GM18858 (cell line): ENCODE measurements around the gene UPP2.

Experiments used
- ATAC-seq: cut with Tn5 transposase; IDR thresholded peaks from one replicate; pipeline ENCODE4 v1.9.1; 2021; ENCODE audit not compliant: unreplicated experiment

Gene UPP2

DNA sequence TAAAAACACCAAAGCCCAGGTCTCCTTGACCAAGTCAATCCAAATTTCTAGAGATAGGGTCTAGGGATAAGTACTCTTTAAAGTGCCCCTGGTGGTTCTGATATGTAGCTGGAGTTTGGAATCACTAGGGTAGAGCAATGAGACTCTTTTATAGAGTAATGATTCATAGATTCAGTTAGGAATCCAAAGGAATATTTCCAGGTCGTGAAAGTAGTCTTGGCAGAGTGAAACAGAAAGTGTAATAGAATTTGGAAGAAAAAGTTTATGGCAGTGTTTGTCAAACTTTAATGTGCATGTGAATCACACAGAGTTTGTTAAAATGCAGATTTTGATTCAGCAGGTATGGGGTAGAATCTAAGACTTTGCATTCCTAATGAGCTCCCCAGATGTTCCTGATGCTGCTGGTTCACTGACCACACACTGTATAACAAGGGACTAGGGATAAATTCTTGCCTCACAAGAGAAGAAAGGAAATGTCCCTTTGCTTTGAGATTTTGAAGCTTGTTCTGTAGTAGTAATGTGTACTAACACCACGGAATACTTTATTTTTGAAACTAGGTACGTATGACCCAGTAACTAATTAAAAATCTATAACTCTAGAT lies 1.8 kb downstream of the UPP2 start:
- no peak for ATAC-seq

GRCh38 chr2:158104903-158105302 lies 3.2 kb downstream of the UPP2 start:
- no peak for ATAC-seq

DNA sequence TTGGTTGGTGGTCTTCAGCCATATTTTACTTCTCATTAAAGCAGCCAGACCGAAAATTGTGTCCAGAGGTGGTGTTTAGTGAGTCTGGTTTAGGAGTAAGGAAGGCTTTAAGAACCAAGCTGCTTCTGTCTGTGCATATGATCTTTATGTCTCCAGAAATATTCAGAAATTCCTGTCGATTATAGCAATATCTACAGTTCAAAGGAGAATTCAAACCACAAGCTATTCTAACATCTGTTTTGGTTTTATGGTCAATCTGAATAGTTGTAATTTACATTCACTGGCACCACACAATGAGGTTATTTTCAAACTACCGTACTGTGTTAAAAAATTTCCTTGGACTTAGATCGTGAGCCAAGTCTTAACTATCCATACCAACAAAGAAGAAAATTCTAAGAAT lies 11.3 kb downstream of the UPP2 start:
- ATAC-seq = no peak

DNA sequence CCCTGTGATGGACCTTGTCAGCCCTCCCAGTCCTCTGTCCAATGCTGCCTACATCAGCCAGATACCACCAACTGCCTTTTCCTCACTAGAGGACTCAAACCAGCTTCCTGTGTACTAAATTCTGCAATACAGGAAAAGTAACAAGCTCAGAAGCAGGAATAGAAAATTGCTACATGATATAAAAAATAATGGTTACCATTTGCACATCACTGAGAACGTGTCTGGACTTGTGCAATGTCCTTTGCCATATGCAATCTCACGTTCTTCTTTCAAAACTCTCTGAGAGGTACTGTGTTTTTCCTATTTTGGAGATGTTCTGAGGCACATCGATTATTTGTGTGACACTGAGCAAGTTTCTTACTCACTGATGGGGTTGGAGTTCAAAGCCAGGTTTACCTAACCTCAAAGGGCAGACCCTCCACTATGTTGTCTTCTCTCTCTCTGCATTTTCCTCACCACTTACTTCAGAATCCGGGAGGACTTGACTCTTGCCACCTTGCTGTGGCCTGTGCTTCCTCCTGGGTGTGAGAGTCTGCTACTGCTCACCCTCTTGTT lies 12.1 kb downstream of the UPP2 start:
- ATAC-seq = no peak

GRCh38 chr2:158114516-158114915 lies 12.8 kb downstream of the UPP2 start:
- ATAC-seq = no peak

DNA sequence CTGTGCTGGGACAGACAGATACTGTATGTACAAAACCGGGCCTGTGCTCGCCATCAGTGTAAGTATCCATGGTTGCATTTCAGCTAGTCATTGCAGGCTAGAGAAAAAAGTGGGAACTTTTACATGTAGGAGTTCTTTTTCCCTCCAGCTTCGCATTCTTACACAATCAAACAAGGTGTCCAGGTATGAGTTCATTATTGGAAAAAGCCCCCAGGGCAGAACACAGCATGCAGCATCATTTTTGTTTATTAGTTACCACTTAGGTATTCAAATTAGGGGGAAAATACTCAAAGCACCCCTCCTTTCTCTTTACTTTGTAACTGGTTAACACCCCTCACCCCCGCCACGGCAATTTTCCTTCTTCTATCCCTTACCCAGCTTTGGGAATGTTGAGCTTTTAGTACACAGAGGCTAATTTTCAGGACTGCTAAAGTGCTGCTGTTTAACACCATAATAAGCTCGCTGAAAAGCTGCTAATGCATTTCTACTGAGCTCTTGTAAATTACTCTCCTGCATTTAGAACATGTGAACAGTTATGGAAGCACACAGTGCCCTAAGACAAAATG lies 13.6 kb downstream of the UPP2 start:
- ATAC-seq = no peak

- ATAC-seq = no peak
These were observed 15.3 kb downstream of the UPP2 start for GRCh38 chr2:158116936-158117335.

DNA sequence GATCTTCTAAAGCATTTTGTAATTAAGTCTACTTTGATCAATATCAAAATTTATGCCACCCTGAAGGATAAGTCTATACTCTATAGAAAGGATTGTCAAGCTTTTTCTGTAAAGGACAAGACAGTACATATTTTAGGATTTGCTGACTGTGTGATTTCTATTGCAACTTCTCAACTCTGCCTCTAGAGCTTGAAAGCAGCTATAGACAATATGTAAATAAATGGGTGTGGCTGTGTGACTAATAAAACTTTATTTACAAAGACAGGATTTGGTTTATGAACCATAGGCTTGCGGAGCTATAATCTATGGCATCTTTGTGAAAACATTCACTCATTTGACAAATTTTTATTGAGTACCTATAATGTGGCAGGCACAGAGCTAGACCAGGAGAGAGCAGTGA lies 18.4 kb downstream of the UPP2 start:
- no peak for ATAC-seq

GRCh38 chr2:158120664-158121641 lies 19.3 kb downstream of the UPP2 start:
- ATAC-seq = no peak

GRCh38 chr2:158124896-158125295 lies 23.2 kb downstream of the UPP2 start:
- no peak for ATAC-seq

DNA sequence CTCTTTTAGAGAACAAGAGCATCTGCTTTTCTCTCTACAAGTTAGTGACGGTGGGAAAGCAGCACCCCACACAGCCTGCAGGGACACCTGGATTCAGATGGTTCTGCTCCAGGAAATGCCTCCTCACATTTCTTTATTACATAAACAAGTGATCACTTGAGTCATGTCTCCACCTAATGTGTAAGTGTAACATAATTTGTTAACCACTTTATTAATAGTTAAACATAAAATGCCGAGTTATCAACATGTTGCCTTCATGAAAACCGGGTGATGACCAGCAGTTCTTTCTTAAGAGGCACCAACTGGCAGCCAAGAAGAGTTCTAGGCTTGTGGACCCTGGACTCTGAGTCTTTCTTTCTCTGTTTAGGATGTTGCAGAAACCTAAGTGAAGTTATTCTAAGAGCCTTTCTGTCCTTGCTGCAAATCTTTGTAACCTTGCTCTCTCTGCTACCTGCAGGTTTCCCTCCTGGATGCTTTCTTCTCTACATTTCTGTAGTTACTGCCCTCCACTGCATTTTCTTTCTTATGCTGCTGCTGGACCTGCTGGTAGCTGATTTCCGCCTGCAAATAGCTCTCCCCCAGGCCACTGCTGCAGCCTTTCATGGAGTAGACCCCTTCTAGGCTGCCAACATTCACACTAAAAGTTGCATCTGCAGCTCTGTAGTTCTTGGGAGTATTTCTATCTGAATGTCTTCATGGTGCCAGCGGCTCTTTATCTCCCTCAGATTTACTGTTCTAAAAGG lies 24.3 kb downstream of the UPP2 start:
- no peak for ATAC-seq

DNA sequence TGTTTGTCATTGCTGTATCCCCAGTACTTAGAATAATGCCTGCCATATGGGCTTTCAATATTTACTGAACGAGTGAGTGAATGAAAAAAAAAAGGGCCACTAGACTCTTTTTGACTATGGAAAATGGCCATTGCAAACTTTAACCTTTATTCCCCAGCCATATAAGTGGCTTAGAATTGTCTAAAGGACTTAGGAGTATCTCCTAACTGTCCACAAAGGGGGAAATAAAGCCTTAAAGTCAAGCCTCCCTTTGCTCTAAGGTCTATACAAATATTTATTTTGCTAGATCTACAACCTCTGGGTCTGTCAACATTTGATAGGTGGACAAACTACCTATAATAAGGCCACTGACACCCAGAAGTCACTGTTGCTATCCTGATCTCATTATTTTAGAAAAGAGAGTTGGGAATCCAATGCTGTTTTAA lies 25.7 kb downstream of the UPP2 start:
- no peak for ATAC-seq

DNA sequence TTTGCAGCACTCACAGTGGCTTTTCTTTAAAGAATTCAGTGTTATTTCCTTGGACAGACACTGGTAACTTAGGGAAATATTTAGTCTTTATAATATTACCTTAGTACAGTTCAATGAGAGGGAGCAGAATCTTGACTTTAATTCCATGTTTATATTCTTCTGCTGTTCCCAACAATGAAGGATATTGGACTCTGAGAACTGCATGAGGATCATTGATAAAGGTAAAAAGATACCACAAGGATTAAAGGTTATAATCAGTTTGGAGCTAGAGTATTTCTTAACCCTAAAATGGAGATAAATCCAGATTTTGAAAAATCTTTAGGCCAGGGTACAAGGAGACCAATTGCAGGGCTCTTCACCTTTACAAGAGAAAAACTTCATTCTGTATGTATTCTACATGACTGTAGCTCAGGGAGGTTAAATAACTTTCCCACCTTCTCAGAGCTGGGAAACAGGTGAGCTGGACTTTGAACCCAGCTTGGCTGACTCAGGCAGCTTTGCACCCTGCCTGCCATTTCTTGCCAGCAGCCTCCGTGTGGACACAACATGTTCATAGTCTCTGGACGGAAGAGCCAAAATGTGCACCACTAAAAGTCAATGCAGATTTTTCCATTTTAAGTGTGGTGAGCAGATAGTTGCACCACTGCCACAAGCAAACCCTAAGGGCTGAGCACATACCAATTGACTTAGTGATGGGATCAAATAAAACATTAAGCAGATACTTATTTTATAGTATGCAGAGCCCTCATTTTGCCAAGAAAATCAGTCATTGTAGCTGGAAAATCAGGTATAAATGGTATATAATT lies 26.7 kb downstream of the UPP2 start:
- ATAC-seq = no peak

DNA sequence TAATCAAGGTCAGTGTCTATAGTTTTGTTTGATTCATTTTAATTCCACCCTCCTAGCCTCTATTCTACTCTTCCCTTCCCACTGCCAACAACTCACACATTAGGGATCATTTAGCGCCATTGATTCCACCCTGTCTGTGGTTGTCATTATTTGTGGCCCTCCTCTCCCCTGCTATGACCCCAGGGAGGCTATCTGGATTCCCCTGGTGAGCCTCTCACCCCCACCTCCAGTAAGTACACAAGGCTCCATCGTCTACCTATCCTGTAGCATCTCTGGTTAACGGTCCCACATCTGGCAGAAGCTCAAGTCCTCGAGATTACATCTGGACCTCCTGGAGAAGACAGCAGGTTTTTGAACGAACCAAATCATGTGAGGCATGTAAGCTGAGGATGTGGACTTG lies 27.4 kb downstream of the UPP2 start:
- no peak for ATAC-seq

GRCh38 chr2:158130832-158131473 lies 29.3 kb downstream of the UPP2 start:
- ATAC-seq = no peak

- no peak for ATAC-seq
These were observed 29.8 kb downstream of the UPP2 start for GRCh38 chr2:158131483-158131912.

DNA sequence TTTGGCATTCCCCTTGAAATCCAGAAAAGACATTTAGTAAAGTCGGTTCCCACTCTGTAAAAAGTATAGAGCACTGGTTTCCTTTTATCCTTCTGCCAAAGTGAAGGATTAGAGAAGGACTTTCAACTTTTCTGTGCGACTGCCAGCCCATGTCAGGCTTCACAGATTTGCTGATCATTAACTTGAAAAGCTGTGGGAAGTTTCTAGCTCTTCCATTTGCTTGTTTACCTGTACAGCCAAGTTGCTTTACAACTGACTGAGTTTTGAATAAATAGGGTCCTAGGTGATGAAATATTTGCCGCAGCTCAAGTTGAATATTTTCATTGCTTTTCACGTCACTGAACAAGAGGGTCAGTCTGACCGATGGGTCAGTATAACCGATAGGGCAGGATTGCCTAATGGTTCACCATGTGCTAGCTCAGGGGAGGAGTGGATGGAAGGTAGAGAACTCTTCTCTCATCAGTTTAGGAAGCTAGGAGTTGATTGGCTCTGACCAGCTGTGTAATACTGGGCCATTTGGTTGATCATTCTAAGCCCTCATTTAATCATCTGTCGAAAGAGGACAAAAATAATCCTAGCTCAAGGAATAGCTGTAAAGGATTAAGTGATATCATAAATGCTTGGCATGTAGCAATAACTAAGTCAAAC lies 30.4 kb downstream of the UPP2 start:
- no peak for ATAC-seq

- ATAC-seq = no peak
These were observed 32.4 kb downstream of the UPP2 start for GRCh38 chr2:158134055-158134454.

- ATAC-seq = no peak
These were observed 33.0 kb downstream of the UPP2 start for GRCh38 chr2:158134655-158135054.
